GM19035 (cell line): ENCODE data around the gene MCF2L.

ENCODE experiments used
- ATAC-seq: cut with Tn5 transposase; IDR thresholded peaks from one replicate; pipeline ENCODE4 v1.9.1; 2021; ENCODE audit not compliant: unreplicated experiment

Gene MCF2L

DNA sequence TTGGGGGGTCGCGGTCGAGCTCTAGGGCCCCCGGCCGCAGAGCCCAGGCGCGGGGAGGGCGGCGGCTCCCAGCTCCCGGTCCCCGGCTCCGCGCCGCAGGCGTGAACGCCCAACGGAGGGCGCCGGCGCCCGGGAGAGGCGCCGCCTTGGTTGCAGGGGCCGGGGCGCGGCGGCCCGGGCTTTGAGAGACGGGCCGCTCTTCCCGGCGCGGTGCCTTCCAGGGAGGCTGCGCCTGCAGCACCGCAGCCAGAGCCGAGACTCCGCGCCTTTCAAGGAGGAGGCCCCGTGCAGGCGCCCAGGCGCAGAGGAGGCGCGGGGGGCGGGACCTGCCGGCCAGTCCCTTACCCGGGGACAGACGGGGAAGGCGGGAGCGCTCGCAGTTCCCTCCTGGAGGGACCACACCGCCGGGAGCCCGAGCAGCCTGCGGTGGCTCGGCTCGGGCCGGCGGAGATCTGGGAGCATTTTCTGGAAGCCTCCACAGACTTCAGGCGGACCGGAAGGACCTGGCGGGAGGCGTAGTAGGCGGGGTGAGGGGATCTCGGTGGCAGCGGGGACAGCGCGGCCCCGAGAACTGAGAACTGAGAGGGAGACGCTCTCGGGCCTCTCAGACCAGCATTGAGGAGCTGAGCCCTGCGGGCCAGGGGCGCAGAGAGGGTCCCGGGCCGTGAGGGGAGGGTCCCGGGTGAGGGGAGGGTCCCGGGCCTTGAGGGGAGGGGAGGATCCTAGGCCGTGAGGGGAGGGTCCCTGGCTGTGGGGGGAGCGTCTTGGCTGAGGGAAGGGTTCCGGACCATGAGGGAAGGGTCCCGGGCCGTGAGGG is 25.5 kb upstream of the MCF2L start:
- ATAC-seq: peak; percentile 30

DNA sequence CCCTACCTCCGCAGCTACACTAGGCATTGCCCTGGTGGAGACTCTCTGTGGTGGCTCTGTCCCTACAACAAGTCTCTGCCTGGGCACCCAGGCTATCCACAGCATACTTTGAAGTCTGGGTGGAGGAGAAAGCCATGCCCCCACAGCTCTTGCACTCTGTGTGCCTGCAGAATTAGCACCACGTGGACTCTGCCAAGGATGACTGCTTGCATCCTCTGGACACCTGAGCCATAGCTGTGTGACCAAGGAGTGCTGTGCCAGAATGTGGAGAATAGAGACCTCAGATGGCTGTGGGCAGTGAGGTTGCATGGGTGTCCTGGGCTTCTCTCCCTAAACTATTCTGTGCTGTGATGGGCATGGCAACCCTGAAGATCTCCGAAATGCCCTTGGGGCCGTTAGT is 21.2 kb upstream of the MCF2L start:
- ATAC-seq: no peak

DNA sequence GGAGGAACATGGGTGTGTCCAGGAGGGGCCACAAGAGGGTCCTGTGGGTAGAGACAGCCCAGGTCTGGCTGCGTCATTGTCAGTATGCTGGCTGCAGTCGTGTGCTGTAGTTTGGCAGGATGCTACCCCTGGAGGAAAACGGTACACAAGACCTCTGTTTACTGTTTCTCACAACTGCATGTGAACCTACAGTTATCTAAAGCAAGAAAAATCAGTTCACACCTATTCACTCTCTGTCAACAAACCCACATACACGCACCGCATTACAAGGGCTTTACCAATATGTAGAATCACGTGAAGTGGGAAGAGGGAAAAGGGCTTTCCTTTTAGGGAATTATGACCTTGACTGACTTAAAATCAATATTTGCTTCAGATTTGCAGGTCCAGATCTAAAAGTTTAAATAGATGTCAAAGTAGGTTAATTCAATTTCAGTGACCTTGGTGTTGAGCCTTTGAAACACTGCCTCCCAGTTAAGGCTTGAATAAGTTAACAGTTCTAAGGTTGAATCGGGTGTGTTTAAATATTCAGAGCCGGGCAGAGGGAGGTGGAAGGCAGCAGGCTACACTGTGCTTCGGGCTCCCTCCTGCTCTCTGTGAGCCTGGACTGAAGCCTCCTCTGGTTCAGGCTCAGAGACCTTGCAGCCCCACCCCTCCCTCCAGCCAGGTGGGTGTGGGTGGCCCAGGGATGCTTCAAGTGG is 17.2 kb upstream of the MCF2L start:
- no peak for ATAC-seq

DNA sequence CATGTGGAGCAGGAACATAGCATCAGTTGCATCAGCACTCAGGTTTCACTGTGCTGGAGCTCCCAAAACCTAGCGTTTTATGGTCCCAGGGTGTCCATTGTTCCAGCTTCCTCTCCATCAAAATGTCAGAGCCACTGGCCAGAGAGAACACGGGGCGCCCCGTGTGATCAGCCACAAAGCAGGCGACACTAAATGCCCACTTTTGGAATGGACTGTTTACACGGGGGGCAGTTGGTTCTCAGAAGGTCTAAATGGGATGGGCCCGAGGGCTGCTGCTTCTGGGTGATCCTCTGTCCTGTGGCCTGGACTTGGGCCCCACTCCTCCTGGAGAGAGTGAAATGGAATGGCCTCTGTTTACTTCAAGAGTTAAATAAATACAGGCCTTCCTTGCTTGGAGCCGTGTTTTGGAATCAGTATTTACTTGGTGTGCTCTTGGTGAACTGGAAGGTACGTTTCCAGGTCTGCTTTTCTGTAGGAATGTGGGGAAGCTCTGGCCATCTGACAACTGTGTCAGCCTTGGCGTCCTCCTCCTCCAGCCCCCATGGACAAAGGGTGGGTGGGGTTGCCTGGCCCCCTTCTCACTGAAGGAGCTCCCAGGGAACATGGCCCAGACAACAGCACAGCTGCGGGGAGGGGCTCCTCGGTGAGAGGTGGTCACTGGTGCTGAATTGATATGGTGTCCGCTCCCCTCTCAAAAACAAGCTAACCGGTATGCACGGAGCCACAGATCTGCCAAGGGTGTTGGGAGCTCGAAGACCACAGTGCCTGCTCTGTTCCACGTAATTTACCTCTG is 16.1 kb upstream of the MCF2L start:
- no peak for ATAC-seq

DNA sequence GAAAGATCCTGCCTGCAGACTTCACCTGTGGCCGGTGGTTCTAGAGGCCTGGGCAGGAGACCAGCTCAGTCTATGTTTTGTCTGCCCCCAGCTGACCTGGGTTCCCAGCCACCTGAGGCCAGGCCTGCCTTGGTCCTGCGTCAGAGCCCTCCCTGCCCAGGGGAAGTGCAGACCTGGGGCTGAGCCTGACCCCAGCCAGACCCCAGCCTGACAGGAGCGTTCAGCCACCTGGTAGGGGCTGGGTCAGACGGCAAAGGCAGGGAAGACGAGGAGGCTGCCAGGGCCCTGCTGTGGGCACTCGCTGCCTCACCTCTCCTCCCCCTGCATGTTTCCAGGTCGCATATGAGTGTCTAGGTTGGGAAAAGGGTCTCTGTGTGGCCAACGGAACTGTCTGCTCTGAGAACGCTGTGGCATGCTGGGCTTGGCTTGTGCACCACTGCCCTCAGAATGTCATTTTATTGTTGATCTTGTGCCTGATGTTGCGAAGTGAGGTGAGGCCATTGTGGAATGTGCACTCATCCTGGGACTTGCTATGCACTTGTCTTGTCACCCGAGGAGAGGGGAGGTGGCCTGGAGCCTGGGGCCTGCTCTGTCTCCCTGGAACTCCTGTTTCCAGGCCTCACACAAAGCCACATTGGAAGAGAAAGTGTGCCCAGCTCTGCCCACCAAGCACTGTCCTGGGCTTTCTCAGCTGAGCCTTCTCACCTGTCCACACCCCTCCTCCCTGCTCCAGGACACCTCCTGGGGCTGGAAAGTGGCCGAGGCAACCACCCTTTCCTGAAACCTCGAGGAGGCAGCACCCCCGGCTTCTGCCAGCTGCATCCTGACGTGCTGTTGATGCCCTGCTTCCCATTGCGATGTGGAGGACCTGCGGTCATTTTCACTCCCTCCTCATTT is 15.2 kb upstream of the MCF2L start:
- no peak for ATAC-seq

DNA sequence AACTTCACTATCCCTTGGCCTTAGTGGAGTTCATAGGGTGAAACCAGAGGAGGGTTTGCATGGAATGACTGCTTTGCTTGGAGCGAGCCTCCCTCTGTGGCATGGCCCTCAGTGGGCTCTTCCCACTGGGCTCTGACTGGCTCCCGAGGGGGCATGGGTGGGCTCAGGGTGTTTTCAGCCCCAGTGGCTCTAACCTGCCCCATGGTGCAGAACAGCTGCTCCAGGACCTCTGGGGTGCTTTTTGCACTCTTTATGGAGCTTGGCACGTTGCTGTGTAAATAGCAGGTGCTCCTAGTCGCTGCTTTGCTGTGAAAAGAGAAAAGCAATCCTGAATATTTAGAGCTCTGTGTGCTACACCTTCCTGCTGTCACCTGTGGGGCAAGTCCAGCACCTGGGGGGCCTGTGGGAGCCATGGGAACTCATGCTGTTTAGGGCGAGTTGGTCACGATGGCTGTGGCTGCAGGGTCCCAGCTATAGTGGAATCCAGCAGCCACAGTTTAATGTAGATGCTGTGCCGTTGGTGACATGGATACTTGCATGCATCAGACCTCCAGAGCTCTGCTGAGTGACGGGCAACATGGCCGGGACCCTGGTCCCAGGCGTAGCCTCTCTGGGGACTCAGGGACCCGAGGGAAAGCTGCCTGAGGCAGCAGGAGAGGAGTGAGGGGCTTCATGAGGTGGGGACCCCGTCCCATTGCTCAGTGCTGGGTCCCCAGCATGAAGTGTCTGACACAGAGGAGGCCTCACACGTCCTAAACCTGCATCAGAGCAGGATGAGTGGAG is 14.3 kb upstream of the MCF2L start:
- ATAC-seq: no peak

DNA sequence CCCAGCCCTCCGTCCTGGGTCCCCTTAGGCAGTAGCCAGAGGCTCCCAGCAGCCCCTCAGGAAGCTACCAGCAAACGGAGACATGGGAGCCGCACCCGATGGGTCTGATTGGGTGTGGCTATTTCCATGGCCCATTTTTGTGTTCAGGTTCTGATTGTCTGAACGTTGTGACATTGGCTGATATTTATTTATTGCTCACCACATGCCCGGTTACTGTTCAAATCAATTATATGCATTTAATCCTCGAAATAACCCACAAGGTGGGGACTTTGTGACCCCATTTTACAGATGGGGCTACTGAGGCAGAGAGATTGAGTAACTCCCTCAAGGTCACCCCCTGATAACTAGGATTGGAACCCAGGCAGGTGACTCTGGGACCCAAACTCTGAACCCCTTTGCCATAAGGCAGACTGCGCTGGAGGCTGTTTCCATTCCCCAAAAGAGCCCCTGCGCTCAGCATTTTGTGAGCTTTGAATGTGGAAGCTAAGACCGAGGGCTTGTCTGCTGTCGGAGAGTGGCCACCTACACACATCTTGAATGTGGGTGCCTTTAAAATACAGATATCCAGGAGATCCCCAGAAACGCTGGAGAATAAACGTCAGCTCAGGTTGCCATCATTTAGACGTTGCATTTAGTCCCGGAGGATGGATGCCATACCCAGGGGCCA is 13.6 kb upstream of the MCF2L start:
- ATAC-seq: no peak

DNA sequence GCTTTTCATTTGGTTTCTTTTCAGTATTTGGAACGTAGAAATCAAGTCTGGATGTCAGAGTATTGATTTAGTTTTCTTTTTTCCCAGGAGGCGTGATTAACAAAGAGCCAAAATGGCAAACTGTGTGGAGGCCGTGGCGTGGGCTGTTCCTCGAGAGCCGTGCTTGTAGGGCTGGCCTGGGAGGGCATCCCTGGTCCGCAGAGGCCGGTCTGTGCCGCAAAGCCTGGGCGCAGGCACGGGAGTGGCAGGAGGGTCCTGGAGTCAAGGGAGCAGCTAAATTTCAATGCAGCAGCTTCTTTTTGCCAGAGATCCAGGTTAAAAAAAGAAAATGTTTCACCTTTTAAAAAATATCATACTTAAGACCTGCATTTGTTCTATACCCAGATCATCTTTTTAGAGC is 13.1 kb upstream of the MCF2L start:
- ATAC-seq: no peak

DNA sequence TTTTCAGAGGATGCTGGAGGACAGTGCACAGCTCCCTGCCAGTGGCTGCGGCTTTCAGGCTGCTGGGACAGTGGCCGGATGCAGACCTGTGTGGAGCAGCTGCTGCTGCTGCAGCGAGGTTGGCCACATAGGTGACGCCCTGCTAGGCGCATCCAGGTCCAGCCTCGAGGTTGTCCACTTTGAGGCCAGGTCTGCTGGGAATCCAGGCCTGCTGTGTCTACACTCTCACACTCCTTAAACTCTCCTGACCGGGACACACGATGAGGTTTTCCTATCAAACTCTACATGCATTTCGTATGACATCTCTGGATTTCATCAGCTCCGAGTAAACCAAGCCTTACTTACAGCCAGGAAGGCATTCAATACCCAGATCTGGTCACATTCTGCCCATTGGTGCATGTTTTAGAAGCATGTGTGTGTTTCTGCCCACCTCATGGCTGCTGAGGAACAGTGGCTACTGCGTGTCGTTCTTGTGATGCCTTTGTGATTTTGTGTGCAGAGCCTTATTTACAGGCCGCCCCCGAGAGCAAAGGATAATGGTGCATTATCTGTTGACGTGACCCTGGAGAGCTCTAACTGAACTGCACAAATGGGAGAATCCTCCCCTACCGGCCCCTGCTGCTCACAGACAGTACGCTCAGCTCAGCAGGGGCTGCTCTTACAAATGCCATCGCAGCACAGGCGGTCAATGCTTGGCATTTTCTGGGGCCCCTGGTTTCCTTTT is 12.3 kb upstream of the MCF2L start:
- ATAC-seq: no peak

DNA sequence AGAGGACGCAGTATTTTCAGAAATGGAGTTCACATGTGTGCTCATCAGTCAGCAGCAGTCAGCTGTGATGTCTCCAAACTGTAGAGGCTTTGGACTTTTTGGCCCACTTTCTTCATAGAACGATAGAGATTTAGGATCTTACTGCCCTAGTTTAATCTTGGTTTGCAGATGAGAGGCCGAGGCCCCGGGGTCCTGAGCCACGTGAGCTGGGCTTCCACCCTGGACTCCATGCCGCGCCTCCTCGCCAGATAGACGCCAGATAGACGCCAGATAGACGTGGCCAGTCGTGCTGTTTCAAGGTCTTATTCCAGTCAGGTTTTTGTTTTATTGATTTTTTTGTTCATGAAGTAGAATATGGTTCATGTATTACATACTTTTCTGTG is 11.7 kb upstream of the MCF2L start:
- ATAC-seq: no peak

DNA sequence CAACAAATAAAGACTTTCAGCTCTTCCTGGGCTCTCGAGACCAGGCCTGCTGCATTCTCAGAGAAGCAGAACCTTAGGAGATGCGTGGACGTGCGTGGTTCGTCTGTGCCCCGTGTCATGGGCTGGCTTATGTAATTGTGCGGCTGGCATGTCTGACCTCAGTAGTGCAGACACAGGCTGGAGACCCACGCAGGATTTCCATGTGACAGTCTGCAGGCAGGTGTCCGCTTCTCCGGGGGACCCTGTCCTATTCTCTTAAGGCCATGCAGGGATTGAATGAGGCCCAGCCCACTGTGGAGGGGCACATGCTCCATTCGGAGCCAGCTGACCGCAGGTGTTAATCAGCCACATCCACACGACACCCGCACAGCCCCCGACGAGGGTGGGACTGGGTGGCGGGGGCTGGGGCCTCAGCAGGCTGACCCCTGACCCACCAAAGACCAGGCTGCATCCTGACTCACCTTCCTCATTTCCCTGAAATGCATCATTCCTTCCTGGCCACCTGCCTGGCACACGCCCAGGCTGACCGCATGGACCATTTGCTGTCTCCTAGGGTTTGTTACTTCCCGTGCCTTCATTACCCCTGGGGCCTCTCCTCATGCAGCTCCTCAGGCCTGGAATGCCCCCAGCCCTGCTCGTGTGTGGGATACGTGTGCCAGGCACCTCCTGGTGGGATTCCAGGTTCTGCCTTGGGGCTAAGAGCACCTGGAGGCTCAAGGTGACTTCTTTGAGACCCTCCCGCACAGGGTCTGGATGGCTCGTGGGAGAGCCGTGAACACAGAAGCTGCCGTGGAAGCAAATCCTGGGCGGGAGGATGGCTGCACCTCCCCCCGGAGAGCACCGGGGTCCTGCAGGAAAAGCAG is 10.7 kb upstream of the MCF2L start:
- ATAC-seq: no peak

DNA sequence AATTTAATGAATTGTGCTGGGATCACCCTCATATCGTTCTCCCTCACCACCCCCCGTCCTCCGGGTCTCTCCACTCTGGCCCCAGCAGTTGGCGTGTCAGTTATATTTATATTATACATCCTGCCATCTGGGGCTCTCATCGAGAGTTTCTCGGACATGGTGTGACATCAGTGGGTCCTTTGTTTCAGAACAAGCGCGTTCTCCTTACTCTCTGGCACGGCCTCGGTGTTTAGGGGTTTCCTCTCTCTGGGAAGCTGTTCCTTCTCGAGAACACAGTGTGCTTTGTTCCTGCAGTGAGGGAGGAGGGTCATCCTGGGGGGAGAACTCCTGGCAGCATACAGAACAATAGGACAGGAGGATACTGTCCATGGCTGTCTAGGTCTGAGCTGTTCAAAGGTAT is 9.8 kb upstream of the MCF2L start:
- no peak for ATAC-seq

DNA sequence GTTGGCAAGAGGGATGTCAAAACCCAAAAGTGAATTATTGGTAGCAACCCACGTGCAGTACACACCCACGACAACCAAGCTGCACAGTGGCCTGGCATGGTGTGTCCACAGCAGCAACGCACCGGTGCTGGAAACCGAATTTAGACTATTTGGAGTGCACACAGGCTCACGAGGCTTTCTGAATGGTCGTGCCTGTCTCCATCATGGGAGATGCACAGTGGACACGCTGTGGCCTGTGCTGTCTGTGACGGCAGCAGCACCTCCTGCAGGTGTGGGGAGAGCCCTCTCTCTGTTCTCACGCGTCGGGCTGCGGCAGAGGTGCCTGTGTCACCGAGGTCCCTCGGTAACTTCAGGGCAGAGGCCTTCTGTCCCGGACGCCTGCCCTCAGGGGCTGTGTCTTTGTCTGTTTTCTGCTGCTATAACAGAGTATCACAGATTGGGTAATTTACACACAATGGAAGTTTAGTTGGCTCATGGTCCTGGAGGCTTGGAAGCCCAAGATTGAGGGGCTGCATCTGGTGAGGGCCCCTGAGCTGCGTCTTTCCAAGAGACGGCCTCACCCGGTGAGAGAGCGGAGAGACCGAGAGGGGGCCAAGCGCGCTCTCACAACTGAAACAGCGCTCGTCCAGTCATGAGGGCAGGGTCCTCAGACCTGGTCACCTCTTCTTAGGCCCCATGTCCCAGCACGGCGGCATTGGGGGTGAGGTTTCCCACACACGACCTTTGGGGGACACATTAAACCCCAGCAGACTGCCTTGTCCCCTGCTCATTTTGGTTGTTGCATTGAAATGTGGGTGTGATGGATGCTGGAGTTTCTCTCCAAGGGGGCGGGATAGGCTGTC is 9.1 kb upstream of the MCF2L start:
- no peak for ATAC-seq

DNA sequence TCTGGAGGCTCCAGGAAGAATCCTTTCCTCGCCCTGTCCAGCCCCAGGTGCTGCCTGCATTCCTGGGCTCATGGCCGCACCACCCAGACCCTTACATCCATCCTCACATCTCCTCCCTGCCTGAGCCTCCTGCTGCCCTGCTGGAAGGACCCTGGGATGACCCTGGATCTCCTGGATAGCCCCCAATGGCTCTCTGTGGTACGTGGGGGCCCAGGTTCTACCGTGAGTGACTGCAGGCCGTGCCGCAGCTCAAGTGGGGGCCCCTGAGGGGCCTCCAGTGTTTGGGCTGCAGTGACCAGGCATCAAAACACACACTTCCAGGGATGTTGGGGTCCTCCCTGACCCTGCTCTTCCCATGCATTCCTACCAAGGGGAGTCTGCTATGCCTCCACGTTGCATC is 8.3 kb upstream of the MCF2L start:
- no peak for ATAC-seq

DNA sequence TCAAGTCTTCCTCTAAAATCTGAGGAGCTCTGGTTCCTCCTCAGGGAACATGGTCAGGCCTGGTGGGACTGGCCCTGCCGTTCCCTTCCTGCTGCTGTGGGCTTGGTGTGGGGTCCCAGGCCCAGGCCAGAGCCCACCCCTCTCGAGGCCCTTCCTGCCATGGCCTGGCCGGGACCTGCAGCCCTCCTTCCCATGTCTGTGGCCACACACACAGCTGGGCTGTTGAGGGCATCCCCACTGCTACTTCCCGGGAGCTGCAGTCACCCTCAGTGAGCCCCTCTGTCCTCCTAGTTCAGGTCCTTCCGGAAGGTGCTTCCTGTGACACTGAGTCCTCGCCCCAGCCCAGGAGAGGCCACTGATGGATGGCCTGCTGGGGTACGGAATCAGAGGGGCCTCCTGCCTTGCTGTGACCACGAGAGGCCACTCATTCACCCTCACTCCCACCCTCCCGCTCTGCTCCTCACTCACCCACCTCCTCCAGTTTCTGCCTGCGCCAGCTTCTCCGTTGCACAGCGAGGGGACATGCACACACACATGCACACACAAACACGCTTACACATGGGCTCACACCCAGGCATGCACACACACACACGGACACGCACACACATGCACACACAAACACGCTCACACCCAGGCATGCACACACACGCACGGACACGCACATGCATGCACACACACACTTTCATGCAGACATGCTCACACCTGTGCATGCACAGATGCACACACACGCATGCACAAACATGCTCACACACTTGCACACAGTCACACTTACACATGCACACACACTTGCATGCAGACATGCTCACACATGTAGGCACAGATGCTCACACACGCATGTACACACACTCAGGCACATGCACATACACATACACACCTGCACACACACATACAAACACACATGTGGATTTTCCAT is 7.3 kb upstream of the MCF2L start:
- ATAC-seq: no peak

DNA sequence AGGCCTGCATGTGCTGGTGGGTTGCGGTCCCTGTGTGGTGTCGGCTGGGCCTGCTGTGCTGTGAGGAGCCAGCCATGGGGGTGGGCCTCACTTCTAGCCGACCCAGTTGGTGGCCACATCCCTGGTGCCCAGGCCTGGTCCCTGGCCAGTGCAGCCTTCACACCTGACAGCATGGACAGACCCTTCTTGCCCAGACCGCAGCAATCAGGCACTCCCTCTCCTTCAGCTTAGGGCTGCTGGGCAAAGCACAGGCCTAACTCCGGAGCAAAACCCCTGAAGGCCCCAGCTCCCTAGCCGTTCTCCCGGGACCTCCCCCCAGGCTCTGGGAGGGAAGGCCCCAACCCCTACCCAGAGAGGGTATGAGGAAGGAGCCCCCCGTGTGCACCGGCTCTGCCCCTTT is 6.6 kb upstream of the MCF2L start:
- no peak for ATAC-seq
